Psoas muscle (tissue), 8 donors: Measurements from ENCODE around the gene KIF13A. TPM values are rescaled to one million over a fixed set of nuclear protein-coding genes. Genes with fewer than 3 reads are reported as not detected.
A peak's percentile ranks its signal among the peaks of the same experiment; 100 is the strongest.
"Not testable (repeated sequence)": the region's sequence is repeated elsewhere in the genome, so short reads cannot be mapped to it uniquely, and the experiment has no call there.

ENCODE experiments used
- ATAC-seq, 4 donors: fragments of 200-7000 bp; cut with Tn5 transposase; one replicate each; pipeline ENCODE4 v1.9.1; 2020; ENCODE audit warnings: moderate library complexity in 3 of 4, mild to moderate bottlenecking in 2 of 4
- DNase-seq, 2 donors: peaks; one replicate each; pipeline ENCODE4 v3.0.0-alpha.2; 2020
- H3K27ac ChIP-seq: fragments of 200-600 bp; one replicate; pipeline ENCODE4 v1.8.0; 2022
- H3K27me3 ChIP-seq, 3 donors: fragments of 200-600 bp in 1 of 3; one replicate each; pipeline versions ENCODE4 v1.6.1 to v1.8.0; 2013 to 2022; ENCODE audit warnings: low read length in 2 of 3, mild to moderate bottlenecking in 2 of 3, moderate library complexity in 1 of 3; ENCODE audit not compliant: insufficient read depth in 3 of 3
- H3K36me3 ChIP-seq, 2 donors: fragments of 200-600 bp in 1 of 2; one replicate each; pipeline versions ENCODE4 v1.6.1 to v1.8.0; 2013 to 2022; ENCODE audit warnings: low read depth in 1 of 2, mild to moderate bottlenecking in 1 of 2, moderate library complexity in 1 of 2; ENCODE audit not compliant: insufficient read depth in 1 of 2
- H3K4me1 ChIP-seq: fragments of 200-600 bp; one replicate; pipeline ENCODE4 v1.8.0; 2022
- H3K4me3 ChIP-seq: fragments of 200-600 bp; one replicate; pipeline ENCODE4 v1.8.0; 2022; ENCODE audit warnings: mild to moderate bottlenecking
- H3K9me3 ChIP-seq: fragments of 200-600 bp; one replicate; pipeline ENCODE4 v1.8.0; 2022
- WGBS, 3 donors: extraction: QIAGEN DNeasy Blood & Tissue Kit; methylation state at CpG; one replicate each; pipeline versions ENCODE4 v1.1.6 to v1.1.7; 2013; 5-methylcytosine and 5-hydroxymethylcytosine counted together
- intact Hi-C, 2 donors: fragments of 100-400 bp; cut with DNase I; formaldehyde crosslinking; loops; one replicate each; pipeline versions ENCODE4 v1.11.0 to v1.14.2; 2022
- polyA plus RNA-seq, 3 donors: library from polyadenylated mRNA; stranded (reverse); fragments of 200-250 nt; gene quantifications; one replicate each; pipeline ENCODE4 v1.2.3, GENCODE V29; 2013
- total RNA-seq, 4 donors: library from RNA; stranded (reverse); fragmentation: NEBNext Ultra II Directional in 2 of 4; extraction: Animal tissue kit (Norgen Biotek cat#: 25700) in 2 of 4; gene quantifications; one replicate each; pipeline versions ENCODE4 v1.2.1 to v1.2.4, GENCODE V29; 2021 to 2023
- TF ChIP-seq, protein P1 (sequence below): fragments of 200-600 bp; IDR thresholded peaks from one replicate; pipeline ENCODE4 v1.8.0; 2022; ENCODE audit warnings: antibody characterized with exemption
- donor health status: healthy with polysubstance abuse.
- donor health status: DM: no; HTN: no; CAD: no; lungs with moderate emphysema.
- donor health status: Bipolar disorder and iron deficiency.
- donor health status: healthy.
- donor health status: DM: yes; HTN: yes; CAD: no.
- donor health status: DM: no; HTN: no; CAD: no.
- donor health status: DM: no; HTN: no; CAD: no.
- donor health status: DM: yes; HTN: yes; CAD: no.

Gene KIF13A
- total and polyA plus RNA-seq, 7 donors = 17.0 to 80.2 (median 70.4) TPM

DNA sequence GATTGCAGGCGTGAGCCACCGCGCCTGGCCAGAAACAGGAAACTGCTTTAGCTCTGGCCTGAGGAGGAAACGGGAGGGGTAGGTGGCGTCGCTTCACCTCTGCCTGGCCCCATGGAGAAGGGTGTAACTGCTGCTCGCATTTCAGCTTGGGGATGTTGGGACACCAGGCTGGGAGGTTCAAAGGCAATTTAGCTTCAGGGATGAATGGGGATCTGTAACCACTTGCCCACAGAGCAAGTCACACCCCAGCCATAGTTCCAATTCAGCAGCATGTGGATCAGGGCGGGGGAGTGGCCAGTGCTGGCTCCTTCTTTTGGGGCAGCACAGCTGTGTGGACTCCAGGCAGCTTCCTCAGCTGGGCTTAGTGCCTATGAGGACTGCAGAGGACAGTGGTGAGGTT lies 245.9 kb downstream of the KIF13A start:
- H3K4me3 ChIP-seq = no peak overlapping the region
- TF ChIP-seq, protein P1, sequence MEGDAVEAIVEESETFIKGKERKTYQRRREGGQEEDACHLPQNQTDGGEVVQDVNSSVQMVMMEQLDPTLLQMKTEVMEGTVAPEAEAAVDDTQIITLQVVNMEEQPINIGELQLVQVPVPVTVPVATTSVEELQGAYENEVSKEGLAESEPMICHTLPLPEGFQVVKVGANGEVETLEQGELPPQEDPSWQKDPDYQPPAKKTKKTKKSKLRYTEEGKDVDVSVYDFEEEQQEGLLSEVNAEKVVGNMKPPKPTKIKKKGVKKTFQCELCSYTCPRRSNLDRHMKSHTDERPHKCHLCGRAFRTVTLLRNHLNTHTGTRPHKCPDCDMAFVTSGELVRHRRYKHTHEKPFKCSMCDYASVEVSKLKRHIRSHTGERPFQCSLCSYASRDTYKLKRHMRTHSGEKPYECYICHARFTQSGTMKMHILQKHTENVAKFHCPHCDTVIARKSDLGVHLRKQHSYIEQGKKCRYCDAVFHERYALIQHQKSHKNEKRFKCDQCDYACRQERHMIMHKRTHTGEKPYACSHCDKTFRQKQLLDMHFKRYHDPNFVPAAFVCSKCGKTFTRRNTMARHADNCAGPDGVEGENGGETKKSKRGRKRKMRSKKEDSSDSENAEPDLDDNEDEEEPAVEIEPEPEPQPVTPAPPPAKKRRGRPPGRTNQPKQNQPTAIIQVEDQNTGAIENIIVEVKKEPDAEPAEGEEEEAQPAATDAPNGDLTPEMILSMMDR = no peak
- H3K27ac ChIP-seq = no peak overlapping the region
- intact Hi-C loops = no loop called here
- 34 to 47% (median 35%) methylated on average over 8 of the region's 8 CpGs for WGBS, 3 donors
- H3K4me1 ChIP-seq = no peaks in the 10 kb centered on the region
- H3K9me3 ChIP-seq = peaks cover 7% of the 10 kb centered on the region
- no peaks in the 10 kb centered on the region for H3K36me3 ChIP-seq
- DNase-seq (no peak), ATAC-seq (no peak)
- H3K27me3 ChIP-seq = no peaks in the 10 kb centered on the region

DNA sequence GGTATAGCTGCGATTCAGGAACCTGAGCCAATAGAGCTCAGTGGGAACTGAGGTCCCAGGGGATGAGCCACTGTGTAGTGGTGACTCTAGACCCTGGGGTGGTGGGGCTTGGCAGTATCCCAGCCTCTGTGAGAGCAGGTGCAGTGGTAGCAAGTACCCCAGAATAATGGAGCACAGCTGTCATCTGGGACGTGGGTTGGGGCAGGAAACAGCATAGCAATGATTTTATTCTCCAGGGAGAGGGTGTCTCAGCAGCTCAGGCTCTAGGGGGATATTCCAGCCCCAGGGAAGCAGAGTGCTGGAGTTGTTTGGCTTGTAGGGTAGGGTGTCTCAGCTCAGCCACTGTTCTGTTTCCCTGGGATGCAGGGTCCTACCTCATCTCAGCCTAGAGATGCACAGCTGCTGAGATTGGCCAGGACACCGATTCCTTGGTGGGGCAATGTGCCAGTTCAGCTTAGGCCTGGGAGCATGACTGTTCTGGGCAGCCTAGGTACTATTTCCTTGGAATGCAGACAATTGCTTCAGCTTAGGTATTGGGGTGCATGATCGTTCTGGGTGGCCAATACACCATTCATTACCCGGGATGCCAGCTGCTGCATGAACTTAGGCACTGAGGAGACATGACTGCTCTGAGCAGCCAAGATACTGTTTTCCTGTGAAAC lies 246.7 kb downstream of the KIF13A start:
- TF ChIP-seq, protein P1 = no peak
- 13 to 18% (median 15%) methylated on average over 5 of the region's 5 CpGs for WGBS, 3 donors
- ATAC-seq = peak in 1 of 4 donors; percentile 25

DNA sequence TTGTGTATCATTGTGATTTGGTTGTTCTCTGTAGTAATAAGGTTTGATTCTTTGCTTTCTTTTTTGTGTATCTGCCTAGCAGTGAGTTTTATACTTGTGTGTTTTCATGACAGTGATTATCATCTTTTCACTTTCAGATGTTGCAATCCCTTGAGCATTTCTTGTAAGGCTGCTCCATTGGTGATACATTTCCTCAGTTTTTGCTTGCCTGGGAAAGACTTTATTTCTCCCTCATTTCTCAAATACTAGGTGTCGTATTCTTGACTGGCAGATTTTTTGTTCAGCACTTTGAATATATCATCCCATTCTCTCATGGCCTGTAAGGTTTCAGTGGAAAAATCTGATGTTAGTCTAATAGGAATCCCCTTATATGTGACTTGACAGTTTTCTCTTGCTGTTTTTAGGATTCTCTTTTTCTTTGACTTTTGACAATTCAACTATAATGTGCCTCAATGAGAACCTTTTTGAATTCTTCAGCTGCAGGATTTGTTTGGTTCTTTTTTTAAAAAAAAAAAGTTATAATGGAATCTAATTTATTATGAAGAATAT lies 249.7 kb downstream of the KIF13A start:
- Histone ChIP-seq H3K4me3 (no peak overlapping the region), H3K4me1 (no peaks in the 10 kb centered on the region), H3K36me3 (no peaks in the 10 kb centered on the region), H3K27ac (no peak overlapping the region), H3K9me3 (peaks cover 7% of the 10 kb centered on the region), H3K27me3 (no peaks in the 10 kb centered on the region)
- TF ChIP-seq, protein P1 = no peak
- no peak for ATAC-seq
- intact Hi-C loops = no loop called here
- no peak for DNase-seq
- WGBS, 3 donors = 92 to 98% (median 97%) methylated on average over 1 of the region's 1 CpG

More for the DNA sequence above, 246.7 kb downstream of the KIF13A start:
- Histone ChIP-seq H3K4me1 (no peaks in the 10 kb centered on the region), H3K36me3 (no peaks in the 10 kb centered on the region), H3K27me3 (no peaks in the 10 kb centered on the region), H3K4me3 (no peak overlapping the region), H3K9me3 (peaks cover 7% of the 10 kb centered on the region), H3K27ac (no peak overlapping the region)
- DNase-seq = no peak
- intact Hi-C loops = no loop called here

DNA sequence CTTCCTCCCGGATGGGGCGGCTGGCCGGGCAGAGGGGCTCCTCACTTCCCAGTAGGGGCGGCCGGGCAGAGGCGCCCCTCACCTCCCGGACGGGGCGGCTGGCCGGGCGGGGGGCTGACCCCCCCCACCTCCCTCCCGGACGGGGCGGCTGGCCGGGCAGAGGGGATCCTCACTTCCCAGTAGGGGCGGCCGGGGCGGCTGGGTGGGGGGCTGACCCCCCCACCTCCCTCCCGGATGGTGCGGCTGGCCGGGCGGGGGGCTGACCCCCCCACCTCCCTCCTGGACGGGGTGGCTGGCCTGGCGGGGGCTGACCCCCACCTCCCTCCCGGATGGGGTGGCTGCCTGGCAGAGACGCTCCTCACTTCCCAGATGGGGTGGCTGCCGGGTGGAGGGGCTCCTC lies 252.1 kb downstream of the KIF13A start:
- DNase-seq, H3K27ac ChIP-seq, H3K27me3 ChIP-seq, H3K36me3 ChIP-seq, intact Hi-C loops, H3K9me3 ChIP-seq, H3K4me3 ChIP-seq, ATAC-seq, H3K4me1 ChIP-seq: not testable (repeated sequence)
- WGBS, 3 donors = 88 to 98% (median 96%) methylated on average over 6 to 19 of the region's 27 CpGs

DNA sequence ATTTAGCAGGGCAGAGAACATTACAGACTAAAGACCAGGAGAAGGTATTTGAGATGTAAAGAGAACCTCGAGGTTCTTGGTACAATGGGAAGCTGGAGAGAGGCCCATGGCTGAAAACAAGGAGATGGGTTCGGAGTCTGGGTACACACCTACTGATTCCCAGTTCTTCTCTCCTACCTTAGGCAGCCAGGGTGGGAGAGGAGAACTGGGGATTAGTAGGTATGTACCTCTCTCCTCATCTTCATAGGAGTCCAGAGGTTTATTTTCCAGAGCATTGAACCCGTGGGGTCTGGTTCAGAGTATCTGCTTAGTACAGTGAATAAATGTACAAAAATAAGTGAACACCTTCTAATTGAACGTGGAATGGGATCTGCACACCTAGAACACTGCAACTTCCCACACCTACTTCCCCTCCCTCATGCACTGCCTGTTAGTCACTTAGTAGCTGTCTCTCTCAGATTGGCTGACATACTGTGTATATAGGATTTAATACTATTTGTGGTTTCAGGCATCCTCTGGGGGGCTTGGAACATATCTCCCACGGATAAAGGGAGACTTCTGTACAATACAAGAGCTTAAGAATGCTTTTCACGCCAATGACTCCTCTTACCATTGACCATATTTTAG lies 257.2 kb downstream of the KIF13A start:
- intact Hi-C loops = no loop called here
- Histone ChIP-seq H3K27me3 (no peaks in the 10 kb centered on the region), H3K4me1 (no peaks in the 10 kb centered on the region), H3K36me3 (no peaks in the 10 kb centered on the region), H3K27ac (no peak overlapping the region), H3K4me3 (no peak overlapping the region), H3K9me3 (no peaks in the 10 kb centered on the region)
- ATAC-seq = no peak
- WGBS, 3 donors = 79 to 81% (median 81%) methylated on average over 6 of the region's 6 CpGs
- no peak for DNase-seq
- TF ChIP-seq, protein P1 = no peak
